Measurements from ENCODE around the gene SLC44A3.
"Not testable (repeated sequence)": the region's sequence is repeated elsewhere in the genome, so short reads cannot be mapped to it uniquely, and the experiment has no call there.

SLC44A3 gene

DNA sequence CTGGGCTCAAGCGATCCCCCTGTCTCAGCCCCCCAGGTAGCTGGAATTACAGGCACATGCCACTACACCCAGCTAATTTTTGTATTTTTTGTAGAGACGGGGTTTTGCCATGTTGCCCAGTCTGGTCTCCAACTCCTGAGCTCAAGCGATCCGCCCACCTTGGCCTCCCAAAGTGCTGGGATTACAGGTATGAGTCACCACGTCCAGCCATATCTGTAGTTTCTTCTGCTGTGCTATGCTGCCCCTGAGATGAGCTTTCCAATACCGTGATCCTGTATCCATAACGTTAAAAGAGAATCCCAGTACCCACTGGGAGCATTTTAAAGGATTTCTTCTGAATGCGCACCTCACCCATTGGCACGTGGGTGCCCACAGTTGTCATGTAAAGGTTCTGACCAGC is 20.2 kb downstream of the SLC44A3 start:
- not testable (repeated sequence) for DNase-seq

DNA sequence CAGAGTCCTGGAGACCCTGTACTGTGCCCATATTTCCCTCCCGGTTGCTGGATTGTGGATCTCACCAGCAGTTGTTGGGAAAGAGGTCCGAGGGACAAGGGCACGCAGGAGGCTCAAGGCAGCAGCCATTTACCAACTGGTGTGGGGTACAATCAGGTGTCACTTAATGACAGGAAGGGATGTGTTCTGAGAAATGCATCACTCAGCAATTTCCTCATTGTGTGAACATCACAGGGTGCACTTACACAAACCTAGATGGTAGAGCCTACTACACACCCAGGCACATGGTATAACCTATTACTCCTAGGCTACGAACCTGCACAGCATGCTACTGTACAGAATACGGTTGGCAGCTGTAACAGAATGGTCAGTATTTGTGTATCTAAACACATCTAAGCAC is 20.7 kb downstream of the SLC44A3 start:
- DNase-seq, result no peak

DNA sequence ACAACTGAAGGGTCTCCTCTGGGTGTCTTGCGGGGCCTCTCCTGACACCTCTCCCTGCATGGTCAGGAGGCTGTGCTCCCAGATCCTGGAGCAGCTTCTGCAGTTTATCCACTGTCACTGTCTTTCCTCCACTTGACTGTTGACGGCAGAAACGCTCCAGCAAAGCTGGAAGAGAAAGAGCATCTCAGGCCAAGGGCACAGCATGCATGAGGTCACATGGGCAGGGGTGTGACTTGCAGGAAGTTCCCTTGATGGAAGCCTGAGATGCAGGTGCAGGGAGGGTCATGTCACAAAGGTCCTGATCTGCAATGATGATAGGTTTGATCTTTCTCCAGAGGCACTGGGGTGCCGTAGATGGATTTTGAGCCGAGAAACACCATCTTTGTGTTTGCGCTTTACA is 23.3 kb downstream of the SLC44A3 start:
- DNase-seq, result no peak

DNA sequence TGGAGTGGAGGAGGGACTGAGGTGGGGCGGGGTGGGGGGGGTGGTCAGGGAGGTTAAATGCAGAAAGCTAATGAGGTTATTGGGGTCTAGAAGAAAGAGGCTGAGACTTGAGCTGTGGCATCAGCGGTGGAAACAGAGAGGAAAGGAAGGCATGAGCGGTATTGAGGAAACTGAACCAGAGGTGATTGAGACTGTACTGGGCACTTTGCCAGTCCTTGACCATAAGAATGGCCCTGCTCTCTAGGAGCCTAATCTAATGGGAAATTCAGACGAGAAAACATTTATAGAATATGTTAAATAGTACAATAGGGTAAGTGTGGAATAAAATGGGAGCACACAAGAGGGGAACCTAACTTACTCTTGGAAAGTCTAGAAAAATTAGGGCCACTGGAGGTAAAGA is 23.7 kb downstream of the SLC44A3 start:
- DNase-seq, result no peak

DNA sequence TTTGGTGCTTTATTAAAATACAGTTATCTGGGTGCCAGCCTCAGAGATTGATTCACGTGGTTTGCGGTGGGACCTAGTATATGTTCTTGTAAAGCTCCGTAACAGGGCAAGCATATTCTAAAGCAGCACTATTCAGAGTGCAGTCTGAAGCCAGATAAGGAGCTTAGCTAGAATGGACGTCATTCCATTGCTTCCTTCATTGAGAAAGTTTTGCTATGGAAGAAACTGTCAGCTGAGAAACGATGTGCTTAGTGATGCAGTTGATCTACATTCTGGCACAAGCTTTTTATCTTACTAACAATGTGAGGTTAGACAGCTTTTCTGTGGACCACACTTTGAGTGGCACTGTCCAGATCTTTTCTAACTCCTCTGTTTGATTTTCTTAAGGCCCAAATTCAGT is 26.2 kb downstream of the SLC44A3 start:
- no peak for DNase-seq

DNA sequence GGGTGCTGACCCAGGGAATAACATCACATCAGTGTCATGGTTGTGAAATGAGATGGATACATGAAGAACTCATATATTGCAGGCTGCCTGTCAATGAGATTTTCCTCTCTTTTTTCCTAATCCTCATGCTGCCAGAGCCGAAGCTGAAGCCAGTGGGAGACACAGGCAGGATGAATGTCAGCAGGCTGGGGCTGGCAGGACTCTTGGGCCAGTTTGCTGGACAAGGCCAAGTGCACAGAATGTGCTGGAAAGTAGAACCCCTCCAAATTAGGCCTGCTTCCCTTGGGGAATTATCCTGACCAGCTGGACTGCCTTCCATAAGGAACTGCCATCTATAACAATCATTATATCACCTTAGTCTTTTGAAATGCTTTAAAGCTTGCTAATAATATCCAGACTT is 31.4 kb downstream of the SLC44A3 start:
- no peak for DNase-seq

DNA sequence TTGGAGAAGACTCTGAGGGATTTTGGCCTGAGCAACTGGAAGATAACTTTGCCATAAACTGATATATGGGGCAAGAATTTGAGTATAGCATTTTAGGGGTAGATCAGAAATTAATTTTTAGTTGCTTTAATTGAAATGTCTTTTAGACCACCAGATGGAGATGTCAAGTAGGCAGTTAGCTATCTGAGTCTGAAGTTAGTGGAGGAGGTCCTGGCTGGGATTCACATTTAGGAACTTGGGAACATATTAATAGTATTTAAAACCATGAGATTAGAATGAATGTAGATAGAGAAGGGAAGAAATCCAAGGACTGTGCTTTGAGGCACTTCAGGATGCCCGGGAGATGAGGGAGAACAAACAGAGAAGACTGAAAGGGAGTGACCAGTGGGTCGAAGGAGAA is 32.6 kb downstream of the SLC44A3 start:
- no peak for DNase-seq

DNA sequence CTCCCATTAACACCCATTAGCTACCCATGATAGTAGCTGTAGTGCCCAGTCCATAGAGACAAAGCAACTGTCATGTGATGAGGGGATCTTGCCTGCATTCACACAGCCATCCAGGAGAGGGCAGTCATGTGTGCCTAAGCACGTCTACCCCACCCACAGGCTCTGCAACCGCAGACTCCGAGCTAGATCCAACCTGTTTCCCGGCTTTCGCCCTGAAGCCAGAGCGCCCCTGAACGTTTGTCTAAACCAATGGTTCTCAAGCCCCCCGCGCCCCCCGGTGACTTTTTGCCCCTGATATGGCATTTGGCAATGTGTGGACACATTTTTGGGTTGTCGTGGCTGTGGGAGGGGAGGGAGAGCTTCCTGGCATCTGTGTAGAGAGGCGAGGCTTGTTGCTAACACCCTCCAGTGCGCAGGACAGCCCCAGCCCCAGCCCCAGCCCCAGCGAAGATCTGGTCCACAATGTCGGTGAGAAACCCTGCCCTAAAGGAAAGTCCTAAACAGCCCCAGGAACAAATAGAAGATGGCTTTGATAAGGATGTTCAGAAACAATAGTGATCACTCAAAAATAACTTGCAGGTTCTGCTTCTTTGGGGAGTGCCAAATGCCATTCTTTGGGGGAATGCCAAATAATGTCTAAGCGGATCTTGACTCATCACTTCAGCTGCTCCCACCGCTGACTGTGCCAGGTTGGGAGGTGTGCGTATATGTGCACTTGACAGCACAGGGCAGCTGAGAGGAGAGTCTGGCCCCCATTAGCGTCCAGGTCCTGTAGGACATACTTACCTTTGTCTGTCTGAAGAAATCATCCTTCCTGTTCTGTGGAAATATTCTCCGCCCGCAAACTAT is 34.5 kb downstream of the SLC44A3 start:
- peak; percentile 68 for DNase-seq

DNA sequence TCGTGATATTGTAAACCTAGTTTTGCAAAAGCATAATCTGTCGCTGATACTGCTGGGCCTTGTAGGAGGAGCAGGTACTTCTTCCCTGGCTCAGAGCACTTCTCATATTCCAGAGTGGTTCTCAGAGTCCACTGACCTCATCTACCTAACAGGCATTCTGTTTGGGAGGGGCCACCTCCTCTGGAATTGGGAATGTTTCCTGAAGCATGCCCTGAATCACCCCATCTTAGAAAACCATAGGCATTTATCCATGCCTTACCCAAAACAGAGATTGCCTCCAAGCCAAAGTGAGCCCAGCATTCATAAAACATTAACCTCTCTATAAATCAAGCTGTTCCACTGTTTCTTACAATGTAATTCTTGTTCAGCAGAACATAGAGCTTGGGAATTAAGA is 35.1 kb downstream of the SLC44A3 start:
- no peak for DNase-seq

DNA sequence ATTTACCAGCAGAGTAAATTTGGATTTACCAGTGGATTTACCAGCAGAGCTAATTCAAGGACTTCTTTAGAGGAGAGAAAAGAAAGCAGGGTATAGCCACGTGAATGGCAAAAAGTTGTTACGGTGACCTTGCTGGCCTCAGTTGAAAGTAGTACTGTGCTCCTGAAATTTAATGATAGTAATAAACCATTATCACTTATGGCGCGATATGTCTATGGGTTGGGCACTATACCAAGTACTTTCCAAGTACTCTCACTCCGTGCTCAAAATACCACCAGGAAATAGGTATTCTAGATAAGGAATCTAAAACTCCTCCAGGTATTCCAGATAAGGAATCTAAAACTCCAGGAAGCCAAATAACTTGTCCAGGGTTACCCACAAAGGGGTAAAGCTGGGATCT is 35.8 kb downstream of the SLC44A3 start:
- no peak for DNase-seq

DNA sequence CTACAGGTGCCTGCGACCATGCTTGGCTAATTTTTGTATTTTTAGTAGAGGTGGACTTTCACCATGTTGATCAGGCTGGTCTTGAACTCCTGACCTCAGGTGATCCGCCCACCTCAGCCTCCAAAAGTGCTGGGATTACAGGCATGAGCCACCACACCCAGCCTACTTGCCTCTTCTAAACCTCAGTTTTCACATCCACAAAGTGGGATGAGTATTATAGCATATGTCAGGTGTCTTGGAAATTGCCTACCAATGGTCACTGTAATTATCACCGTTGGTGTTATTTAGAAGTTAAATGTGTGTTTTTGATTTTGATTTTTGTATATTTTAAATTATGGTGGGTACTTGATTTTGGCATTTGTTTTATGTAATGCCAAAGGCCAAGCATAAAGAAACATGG is 36.7 kb downstream of the SLC44A3 start:
- DNase-seq, result no peak

DNA sequence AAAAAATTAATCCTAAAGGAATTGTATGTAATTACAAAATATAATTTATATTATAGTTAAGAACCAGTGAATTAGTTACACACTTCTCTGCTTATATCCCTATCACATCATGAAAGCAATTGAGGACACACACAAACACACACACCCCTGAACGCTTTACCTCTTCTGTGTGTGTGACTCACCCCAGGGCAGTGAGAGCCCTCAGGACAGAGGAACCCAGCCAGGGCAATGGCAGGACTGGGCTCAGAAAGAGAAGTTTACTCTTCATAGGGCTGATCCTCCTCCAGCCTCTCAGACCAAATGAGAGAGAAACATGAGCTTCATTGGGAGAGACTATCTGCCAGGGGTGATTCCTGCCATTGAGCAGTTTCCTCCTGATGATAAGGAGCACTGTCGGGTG is 38.1 kb downstream of the SLC44A3 start:
- DNase-seq, result no peak

DNA sequence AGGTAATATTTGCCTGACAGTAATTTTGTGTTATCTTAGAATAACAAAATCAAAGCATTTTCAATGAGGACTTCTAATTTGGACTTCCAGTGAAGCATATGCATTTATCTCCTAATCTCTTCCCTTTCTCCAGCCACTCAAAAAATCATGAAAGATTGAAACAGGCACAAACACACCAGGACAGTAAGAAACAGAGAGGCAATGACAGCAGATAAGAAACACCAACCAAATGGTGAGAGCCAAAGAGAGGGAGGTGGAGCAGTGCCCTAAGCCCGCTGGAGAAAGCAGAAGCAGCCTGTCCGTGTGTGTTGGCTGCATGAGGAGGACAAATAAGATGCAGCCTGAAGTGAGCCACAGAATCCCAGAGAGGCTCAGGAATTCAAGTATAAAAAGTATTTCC is 39.0 kb downstream of the SLC44A3 start:
- DNase-seq, result no peak

DNA sequence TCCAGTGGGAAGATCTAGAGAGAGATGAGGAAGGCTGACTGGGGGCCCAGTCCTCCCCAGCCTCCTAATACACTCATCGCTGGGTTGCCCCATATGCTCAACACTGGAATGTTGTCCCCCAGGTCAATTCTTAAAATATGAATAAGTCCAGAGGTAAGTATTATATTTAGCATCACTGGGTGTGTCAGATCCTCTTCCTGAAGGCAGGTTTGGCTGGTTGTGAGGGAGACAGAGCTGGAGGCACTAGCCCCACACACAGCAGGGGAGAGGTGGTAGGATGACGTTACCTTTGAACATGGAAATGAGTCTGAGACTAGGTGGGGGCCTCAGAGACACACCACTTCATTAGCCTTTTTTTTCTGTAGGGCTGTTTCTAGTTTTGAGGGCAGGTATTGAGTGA is 42.6 kb downstream of the SLC44A3 start:
- DNase-seq, result no peak

DNA sequence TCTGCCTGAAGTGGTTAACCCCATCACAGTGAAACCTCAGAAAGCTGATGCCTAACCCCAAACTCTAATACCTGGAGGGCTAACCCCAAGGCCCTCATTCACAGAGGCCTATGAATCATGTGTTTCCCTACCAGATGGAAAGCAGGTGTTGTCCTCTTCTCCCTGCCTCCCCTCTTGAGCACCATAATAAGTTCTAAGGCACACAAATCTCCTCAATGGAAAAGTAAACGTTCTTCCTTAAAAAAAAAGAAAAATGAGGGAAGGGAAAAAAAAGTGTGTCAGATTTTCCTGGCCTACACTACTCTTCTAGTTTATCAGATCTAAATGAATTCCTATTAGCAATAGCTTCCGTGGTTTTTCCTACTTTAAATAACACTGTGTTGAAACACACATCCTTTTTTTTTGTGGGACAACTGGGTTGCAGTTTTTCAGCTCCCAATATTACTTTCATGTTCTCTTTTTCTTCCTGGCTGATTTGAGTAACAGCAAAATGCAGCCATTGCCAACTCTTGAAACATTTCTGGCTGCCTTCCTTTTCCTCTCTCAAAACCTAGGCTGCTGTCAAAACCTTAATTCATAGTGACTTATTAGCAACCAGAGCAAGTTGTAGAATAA is 43.2 kb downstream of the SLC44A3 start:
- DNase-seq, result no peak

DNA sequence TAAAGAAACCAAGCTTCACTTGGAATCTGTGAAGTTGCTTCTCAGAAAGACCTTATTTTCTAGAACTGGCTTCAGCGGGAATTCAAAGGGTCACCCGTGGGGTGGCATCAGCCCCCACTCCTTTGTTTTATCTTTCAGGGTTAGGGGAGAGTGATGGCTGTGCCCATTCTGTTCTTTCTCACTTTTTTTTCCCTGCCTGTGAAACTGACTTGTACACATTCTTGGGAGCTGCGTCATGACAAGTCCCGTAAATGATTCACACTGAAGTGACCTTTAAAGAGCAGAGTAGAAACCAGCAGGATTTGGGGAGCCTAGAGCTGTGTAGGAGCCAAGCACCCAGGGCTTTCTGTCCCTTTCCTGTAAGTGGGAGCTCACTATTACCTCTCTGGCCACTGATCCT is 43.8 kb downstream of the SLC44A3 start:
- DNase-seq, result no peak

DNA sequence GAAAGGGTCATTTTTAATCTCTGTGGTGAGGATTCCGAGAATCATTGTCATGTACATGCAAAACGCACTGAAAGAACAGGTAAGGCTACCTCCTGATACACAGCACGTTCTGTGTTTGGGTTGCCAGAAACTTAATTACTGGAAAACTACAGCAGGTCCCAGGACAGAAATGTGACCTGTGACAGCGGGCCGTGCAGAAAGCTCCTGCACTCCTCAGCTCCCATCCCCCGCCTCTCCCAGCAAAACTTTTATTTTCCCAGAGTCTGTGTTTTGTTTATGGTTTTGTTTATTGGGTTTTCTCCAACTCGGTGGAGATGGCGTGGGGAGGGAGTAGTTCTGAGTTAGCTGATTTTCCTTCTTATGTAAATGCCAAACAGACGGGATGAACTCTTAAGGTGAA is 44.7 kb downstream of the SLC44A3 start:
- DNase-seq, result no peak

DNA sequence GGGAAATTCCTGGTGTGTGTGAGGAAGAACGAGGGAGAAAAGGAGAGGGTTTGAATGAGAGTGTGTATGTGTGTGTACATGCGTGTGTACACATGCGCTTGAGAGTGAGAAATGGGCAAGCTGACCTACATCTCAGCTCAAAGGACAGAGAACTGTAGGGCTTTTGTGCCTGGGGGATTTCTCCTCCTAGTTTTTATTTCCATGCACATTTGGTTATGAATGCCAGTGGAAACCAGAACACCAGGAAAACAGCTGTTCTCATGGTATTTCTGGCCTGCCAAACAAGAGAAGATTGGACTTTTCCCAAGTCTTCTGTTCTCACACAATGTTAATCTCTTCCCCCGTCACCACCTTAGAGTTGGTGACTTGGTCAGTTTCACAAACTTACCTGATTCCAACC is 45.2 kb downstream of the SLC44A3 start:
- DNase-seq, result no peak

DNA sequence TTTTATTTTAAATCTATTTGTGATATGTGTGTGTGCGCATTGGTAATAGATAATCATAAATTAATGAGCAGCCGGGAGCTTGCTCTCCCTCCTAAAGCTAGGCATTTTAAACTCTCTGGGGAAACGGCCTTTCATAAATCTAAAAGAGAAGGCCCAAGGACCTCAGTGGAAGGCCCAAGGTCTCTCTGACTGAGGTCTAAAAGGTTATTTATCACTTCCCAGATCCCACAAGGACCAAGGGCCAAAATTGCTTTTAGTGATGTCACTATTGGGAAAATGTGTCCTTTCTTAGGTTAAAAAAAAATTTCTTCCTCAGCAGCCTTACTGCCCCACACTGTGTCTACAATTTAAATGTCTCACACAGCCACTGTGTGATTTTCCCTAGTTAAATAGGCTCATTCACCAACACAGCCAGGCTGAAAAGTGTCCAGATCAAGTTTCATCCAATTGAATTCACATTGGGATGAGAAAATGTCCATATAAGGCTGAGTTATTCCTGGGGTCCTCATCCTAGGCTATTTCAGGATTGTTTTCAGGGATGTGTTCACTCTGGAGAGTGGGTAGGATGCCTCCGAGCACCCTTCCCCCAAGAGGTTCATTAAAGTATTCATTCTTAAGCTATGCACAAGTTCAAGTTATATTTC is 46.1 kb downstream of the SLC44A3 start:
- no peak for DNase-seq

DNA sequence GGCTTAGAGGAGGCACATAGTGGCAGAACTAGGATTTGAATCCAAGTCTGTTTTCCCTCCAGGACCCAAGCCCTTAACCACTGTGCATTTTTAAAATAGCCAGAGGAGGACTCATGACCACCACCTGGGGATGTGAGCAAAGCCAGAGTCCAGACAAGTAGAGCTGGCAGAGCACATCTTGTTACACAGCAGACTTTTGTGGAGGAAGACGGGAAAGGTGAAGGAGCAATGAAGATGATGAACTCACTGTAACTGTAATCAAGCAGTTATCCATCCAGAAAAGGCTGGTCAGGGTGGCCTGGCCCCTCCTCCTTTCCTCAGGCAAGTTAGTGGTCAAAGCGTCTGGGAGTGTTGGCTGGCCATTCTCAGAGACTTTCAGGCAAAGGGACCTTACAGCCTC is 50.9 kb downstream of the SLC44A3 start:
- no peak for DNase-seq

DNA sequence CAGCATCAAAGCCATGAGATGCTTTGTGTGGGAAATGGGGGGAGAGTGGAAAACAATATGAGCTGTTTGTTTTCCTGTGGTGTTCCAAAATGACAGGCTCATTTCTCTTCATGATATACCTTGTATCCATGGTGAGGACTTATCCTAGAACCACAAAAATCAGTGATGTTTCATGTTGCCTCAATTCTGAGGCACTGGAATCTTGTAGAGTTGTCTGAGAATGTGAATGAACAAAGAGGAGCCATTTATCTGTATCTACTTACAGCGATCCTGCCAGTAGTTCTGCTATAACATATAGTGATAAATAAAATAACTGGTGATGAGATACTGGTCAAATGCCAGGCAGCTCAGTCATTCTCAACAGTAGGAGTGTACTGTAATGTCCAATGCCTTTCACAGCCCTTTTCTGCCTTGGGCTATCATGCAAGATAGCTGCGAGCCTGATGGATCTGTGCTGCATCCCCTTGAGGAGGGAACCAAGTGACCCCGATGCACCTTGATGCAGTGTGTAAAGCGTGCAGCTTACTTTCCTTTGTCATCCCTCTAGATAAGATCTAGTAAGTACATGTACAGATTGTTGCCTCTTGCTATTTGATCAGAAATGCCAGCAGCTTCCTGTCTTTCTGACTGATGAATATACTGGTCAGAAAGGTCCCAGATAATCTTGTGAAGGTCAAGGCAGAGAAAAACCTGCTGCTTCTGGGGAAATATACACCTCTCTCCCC is 52.8 kb downstream of the SLC44A3 start:
- DNase-seq, result no peak

DNA sequence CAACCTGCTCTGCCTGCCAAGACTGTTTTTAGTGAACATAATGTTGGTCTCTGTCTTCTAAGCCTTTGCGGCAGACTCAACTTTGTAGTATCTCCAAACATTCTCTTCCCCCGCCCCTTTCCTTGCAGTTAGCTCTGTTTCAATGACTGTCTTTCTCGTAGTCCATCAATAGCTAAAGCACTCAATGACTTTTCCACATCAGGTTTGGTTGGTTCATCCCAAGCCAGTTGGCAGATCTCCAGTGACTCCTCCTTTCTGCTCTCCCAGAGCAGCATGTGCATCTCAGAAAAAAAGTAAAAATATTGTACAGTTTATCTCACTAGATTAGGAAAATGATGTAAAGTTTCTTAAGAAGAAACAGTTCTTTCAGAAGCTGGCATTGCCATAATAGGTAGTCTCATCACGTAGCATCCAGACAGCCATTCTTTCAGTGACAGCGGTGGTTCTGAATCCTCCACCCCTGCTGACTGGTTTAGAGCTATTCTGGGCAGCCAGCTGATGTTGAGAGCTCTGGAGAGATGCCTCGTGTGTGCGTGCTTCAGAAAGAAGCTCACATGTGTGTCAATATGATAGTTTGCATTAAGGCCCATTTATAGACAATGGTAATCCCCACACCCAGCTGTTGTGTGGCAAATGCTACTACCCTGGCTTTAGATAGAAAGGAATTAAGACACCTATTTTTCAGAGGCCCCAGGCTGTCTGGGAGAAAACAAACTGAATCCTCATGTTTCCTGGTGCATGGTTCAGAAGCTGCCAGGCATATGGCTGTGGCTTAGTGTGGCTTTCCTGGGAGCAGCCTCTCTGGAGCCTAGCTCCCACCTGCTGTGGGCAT is 53.6 kb downstream of the SLC44A3 start:
- no peak for DNase-seq

DNA sequence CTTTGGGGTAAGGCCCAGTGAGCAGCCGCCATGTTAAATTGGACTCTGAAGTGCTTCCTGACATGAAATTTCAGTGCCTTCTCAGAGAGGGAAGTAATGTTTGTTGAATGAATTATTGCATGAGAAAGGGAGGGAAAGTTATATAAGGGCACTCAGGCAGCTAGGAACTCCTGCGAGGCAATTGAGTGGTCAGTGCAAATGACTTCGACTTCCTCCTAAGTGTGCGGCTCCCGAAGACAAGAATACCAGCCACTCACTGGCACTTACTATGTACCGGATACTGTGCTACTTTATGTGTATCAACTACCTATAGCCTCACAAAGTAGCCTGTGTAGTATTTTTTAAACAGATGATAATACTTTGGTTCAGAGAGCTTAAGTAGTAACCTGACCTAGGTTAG is 54.3 kb downstream of the SLC44A3 start:
- no peak for DNase-seq
